GM18951 (cell line): ENCODE data around the gene SLC16A5.
"Not testable (repeated sequence)": the region's sequence is repeated elsewhere in the genome, so short reads cannot be mapped to it uniquely, and the experiment has no call there.

Experiments used
- POLR2A ChIP-seq: IDR thresholded peaks from 4 replicates; pipeline ENCODE4 v1.6.1; 2011; ENCODE audit warnings: mild to moderate bottlenecking; ENCODE audit not compliant: insufficient read length, insufficient read depth; ENCODE audit errors: extremely low read depth
- in situ Hi-C: fragments of 300-500 bp; cut with MboI; formaldehyde crosslinking; loops from one replicate; pipeline ENCODE4 v1.12.0; 2022; ENCODE audit warnings: low sequenced_read_pairs, mixed read lengths, inconsistent platforms; ENCODE audit not compliant: unreplicated experiment

Gene SLC16A5, protein sequence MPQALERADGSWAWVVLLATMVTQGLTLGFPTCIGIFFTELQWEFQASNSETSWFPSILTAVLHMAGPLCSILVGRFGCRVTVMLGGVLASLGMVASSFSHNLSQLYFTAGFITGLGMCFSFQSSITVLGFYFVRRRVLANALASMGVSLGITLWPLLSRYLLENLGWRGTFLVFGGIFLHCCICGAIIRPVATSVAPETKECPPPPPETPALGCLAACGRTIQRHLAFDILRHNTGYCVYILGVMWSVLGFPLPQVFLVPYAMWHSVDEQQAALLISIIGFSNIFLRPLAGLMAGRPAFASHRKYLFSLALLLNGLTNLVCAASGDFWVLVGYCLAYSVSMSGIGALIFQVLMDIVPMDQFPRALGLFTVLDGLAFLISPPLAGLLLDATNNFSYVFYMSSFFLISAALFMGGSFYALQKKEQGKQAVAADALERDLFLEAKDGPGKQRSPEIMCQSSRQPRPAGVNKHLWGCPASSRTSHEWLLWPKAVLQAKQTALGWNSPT

GRCh38 chr17:75087558-75088453, at the start of gene SLC16A5:
Gene SLC16A5, plus strand, starts transcription at chr17:75087954. Its CDS starts 5,683 bp downstream, at chr17:75093637.
- in situ Hi-C loops: no loop called here
- TF ChIP-seq POLR2A: peak; percentile 60

GRCh38 chr17:75039238-75039637, 48.5 kb upstream of the SLC16A5 start:
- in situ Hi-C loops: no loop called here

GRCh38 chr17:75041656-75042280, 46.0 kb upstream of the SLC16A5 start:
- TF ChIP-seq POLR2A: no peak
- in situ Hi-C loops: no loop called here

More at GRCh38 chr17:75039238-75039637, 48.5 kb upstream of the SLC16A5 start:
- no peak for TF ChIP-seq POLR2A

DNA sequence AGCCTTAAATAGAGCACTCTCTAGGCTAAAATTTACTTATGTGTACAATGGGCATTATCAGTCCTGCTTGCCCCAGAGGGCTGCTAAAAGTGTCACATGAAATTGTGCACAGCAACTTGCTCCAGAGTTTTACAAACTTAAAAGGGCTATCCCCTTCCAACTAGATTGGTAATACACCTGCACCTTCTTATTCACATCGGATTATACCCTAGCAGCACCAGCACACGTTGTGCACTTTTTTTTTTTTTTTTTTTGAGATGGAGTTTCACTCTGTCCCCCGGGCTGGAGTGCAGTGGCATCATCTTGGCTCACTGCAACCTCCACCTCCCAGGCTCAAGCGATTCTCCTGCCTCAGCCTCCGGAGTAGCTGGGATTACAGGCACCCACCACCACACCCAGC, 44.0 kb upstream of the SLC16A5 start:
- in situ Hi-C loops: not testable (repeated sequence)

- in situ Hi-C loops: no loop called here
- TF ChIP-seq POLR2A: no peak
Observed at GRCh38 chr17:75044716-75045115, 43.0 kb upstream of the SLC16A5 start.

- in situ Hi-C loops: not testable (repeated sequence)
Observed at GRCh38 chr17:75045946-75046406, 41.8 kb upstream of the SLC16A5 start.

GRCh38 chr17:75046407-75047289, 41.1 kb upstream of the SLC16A5 start, which contains the start of the genes ATP5PD and KCTD2:
Gene ATP5PD, minus strand, starts transcription at chr17:75046969. Its CDS starts 4,319 bp downstream, at chr17:75042650.
Gene KCTD2, plus strand, starts transcription at chr17:75047225. Its CDS starts 26 bp downstream, at chr17:75047251.
- TF ChIP-seq POLR2A: peak; percentile 94
- in situ Hi-C loops: no loop called here

GRCh38 chr17:75047398-75048098, 40.2 kb upstream of the SLC16A5 start:
- TF ChIP-seq POLR2A: no peak
- in situ Hi-C loops: no loop called here

- in situ Hi-C loops: no loop called here
- no peak for TF ChIP-seq POLR2A
Observed at GRCh38 chr17:75048249-75048878, 39.4 kb upstream of the SLC16A5 start.

- in situ Hi-C loops: no loop called here
- no peak for TF ChIP-seq POLR2A
Observed at GRCh38 chr17:75049057-75049456, 38.7 kb upstream of the SLC16A5 start.

- in situ Hi-C loops: no loop called here
- no peak for TF ChIP-seq POLR2A
Observed at GRCh38 chr17:75049706-75050105, 38.0 kb upstream of the SLC16A5 start.
